GM13977 (cell line): ENCODE measurements around the gene CSNK1D.
"Not testable (repeated sequence)": the region's sequence is repeated elsewhere in the genome, so short reads cannot be mapped to it uniquely, and the experiment has no call there.

ENCODE experiments used
- DNase-seq: peaks from one replicate; pipeline ENCODE4 v3.0.0; 2012; ENCODE audit warnings: low spot score
- in situ Hi-C: fragments of 300-500 bp; cut with MboI; formaldehyde crosslinking; loops from one replicate; pipeline ENCODE4 v1.12.0; 2022; ENCODE audit warnings: low sequenced_read_pairs, low pct_unique_long_range_greater_than_20kb, mixed read lengths, inconsistent platforms; ENCODE audit not compliant: unreplicated experiment
- TF ChIP-seq, protein P1 (sequence below): IDR thresholded peaks from 2 replicates; pipeline ENCODE4 v1.5.1; 2012; ENCODE audit warnings: mild to moderate bottlenecking, control low read depth; ENCODE audit not compliant: insufficient read depth; ENCODE audit errors: extremely low read depth, missing control alignments

Gene CSNK1D

DNA sequence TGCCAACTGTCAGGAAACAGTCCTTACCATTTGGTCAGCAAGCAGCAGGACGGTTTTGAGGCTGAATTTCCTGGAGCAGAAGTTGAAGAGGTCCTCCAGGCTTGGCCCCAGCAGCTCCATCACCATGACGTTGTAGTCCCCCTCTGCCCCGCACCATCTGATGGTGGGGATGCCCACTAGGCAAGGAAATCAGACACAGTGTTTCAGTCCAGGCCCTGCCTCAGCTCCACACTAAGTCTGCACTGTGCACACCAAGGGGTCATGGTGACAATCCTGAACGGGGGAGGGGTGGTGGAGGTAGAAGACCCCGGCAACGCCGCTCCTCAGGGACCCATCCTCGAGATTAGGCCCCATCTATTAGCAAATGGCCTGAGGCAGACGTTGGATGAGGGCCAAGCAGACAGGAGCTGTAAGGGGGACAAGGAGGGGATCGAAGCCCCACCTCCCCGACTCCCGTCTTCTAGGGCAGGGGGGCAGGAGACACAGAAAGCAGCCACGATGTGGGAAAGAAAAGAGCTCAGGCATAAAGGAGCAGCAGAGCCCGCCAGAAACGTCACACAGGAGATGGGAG lies 18.0 kb downstream of the CSNK1D start:
- in situ Hi-C loops: no loop called here
- TF ChIP-seq, protein P1, sequence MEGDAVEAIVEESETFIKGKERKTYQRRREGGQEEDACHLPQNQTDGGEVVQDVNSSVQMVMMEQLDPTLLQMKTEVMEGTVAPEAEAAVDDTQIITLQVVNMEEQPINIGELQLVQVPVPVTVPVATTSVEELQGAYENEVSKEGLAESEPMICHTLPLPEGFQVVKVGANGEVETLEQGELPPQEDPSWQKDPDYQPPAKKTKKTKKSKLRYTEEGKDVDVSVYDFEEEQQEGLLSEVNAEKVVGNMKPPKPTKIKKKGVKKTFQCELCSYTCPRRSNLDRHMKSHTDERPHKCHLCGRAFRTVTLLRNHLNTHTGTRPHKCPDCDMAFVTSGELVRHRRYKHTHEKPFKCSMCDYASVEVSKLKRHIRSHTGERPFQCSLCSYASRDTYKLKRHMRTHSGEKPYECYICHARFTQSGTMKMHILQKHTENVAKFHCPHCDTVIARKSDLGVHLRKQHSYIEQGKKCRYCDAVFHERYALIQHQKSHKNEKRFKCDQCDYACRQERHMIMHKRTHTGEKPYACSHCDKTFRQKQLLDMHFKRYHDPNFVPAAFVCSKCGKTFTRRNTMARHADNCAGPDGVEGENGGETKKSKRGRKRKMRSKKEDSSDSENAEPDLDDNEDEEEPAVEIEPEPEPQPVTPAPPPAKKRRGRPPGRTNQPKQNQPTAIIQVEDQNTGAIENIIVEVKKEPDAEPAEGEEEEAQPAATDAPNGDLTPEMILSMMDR: no peak
- no peak for DNase-seq

DNA sequence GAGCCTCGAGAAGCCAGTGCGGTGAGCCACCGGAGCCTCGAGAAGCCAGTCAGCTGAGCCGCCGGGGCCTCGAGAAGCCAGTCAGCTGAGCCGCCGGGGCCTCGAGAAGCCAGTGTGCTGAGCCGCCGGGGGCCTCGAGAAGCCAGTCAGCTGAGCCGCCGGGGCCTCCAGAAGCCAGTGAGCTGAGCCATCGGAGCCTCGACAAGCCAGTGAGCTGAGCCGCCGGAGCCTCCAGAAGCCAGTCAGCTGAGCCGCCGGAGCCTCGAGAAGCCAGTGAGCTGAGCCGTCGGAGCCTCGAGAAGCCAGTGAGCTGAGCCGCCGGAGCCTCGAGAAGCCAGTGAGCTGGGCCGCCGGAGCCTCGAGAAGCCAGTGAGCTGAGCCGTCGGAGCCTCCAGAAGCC lies 18.8 kb downstream of the CSNK1D start:
- in situ Hi-C loops, DNase-seq: not testable (repeated sequence)

DNA sequence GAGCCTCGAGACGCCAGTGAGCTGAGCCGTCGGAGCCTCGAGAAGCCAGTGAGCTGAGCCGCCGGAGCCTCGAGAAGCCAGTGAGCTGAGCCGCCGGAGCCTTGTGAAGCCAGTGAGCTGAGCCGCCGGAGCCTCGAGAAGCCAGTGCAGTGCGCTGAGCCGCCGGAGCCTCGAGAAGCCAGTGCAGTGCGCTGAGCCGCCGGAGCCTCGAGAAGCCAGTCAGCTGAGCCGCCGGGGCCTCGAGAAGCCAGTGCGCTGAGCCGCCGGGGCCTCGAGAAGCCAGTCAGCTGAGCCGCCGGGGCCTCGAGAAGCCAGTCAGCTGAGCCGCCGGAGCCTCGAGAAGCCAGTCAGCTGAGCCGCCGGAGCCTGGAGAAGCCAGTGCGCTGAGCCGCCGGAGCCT lies 19.4 kb downstream of the CSNK1D start:
- in situ Hi-C loops, DNase-seq: not testable (repeated sequence)

DNA sequence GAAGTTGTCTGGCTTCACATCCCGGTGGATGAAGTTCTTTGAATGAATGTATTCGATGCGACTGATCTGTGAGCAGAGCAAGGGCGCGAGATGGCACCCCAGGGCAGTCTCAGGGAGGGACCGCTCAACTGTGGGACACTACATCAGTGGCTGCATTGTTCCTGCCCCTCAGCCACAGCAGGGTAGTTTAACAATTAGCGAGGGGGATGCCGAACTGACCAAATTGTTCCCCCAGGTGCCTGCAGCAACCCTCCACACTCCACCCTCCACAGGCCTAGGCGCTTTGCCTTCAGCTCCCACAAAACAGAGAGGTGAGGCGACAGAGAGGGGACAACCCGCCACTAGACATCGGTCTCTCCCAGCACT lies 20.3 kb downstream of the CSNK1D start:
- no peak for DNase-seq
- TF ChIP-seq, protein P1: no peak
- in situ Hi-C loops: no loop called here

DNA sequence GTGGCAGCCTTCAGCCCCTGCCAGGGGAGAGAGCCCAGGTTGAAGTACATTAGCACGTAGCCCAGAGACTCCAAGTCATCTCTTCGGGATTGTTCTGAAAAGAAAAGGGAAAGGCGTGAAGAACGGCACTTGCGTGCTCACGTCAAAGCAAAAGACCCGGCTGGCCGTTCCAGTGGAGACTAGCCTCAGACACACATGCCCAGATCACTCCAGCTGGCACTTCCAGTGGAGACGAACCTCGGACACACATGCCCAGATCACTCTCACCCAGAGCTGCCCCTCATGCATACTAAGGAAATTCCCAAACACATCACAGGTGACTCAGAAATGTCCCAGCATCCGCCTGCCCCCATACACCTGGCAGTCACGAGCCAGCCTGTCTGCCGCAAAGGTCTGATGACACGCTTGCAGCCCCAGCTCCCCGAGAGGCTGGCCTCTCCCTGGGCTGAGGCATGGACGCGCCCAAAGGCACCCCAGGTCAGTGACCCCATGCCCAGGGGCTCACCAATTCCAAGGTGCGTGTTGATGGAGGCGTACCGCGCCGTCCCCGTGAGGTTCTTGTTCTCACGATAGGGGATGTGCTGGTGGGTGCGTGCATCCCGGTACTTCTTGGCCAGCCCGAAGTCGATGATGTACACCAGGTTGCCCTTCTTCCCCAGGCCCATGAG lies 20.9 kb downstream of the CSNK1D start:
- DNase-seq: no peak
- in situ Hi-C loops: no loop called here
- TF ChIP-seq, protein P1: no peak

DNA sequence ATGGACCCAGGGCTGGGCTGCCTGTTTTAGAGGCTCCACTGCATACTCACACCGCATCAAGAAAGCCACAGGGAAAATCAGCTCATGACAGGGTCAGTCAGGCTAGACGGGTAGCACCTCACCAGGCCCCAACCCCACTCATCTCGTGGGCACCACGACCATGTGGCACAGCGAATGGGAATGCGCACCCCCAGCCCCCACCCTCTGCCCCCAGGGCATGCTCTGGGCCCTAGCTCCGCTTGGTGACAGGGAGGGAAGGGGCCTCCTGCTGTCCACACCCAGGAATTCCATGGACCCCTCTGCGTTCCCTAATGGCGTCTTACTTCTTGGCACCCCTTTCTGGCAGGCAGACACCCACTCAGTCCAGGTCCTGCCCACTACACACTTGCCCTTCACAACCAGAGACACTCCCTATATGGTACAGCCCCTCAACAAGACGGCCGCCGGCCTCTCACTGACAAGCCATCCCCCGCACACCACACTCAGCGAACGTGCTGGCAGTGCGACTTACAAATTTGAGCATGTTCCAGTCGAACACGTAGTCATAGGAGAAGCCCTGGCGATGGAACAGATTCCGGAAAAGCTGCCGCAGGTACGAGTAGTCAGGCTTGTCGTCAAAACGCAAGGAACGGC lies 22.5 kb downstream of the CSNK1D start:
- TF ChIP-seq, protein P1: no peak
- no peak for DNase-seq
- in situ Hi-C loops: no loop called here

DNA sequence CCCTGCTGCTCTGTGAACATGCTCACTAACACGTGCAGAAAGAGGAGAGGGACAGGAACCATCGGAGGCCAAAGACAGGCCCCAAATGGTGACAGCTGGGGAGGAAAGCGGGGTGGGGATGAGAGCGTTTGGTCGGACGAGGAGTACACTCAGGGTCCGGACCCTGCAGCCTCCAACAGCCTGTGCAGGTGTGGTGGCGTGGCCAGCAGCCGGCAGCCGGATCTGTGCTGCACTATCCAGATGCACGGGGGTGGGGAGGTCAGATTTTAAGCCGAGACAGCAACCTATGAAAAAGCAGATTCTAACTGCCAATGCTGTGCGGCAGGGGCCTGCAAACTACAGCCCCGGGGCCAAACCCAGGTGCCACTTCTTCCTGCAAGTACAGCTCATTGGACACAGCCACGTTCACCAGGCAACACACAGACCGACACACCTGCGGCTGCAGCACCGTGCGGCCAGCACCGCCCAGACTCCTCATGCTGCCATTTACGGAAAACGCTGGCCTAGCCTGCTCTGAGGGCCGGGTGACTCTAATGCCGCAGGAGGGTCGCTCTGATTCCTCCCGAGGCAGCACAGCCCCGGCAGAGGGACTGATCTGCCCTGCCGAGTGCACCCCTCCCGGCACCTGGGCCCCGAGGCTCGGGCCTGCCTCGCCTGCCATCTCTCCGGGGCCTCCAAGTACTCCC lies 23.5 kb downstream of the CSNK1D start:
- no peak for DNase-seq
- TF ChIP-seq, protein P1: no peak
- in situ Hi-C loops: no loop called here
